ENCODE results near the gene PKIB.
"Not testable (repeated sequence)": the region's sequence is repeated elsewhere in the genome, so short reads cannot be mapped to it uniquely, and the experiment has no call there.

The PKIB gene

GRCh38 chr6:122730775-122731386, 120.7 kb downstream of the PKIB start:
- H3K9me3 Mint-ChIP-seq: no peaks in the 10 kb centered on the region
- no peaks in the 10 kb centered on the region for H3K4me1 Mint-ChIP-seq
- H3K36me3 Mint-ChIP-seq: no peaks in the 10 kb centered on the region
- peaks cover 6% of the 10 kb centered on the region for H3K27me3 Mint-ChIP-seq
- H3K4me3 Mint-ChIP-seq: no peak overlapping the region
- H3K27ac Mint-ChIP-seq: no peak overlapping the region

GRCh38 chr6:122733259-122733658, 123.1 kb downstream of the PKIB start:
- Mint-ChIP-seq H3K27ac (no peak overlapping the region), H3K27me3 (peaks cover 4% of the 10 kb centered on the region), H3K9me3 (no peaks in the 10 kb centered on the region), H3K4me3 (no peak overlapping the region), H3K4me1 (no peaks in the 10 kb centered on the region), H3K36me3 (no peaks in the 10 kb centered on the region)

GRCh38 chr6:122734529-122735395, 124.6 kb downstream of the PKIB start:
- no peak overlapping the region for H3K27ac Mint-ChIP-seq
- H3K36me3 Mint-ChIP-seq: no peaks in the 10 kb centered on the region
- no peak overlapping the region for H3K4me3 Mint-ChIP-seq
- no peaks in the 10 kb centered on the region for H3K9me3 Mint-ChIP-seq
- H3K27me3 Mint-ChIP-seq: peaks cover 4% of the 10 kb centered on the region
- no peaks in the 10 kb centered on the region for H3K4me1 Mint-ChIP-seq

GRCh38 chr6:122735582-122735981, 125.4 kb downstream of the PKIB start:
- no peak overlapping the region for H3K27ac Mint-ChIP-seq
- H3K4me3 Mint-ChIP-seq: no peak overlapping the region
- no peaks in the 10 kb centered on the region for H3K4me1 Mint-ChIP-seq
- H3K9me3 Mint-ChIP-seq: no peaks in the 10 kb centered on the region
- no peaks in the 10 kb centered on the region for H3K27me3 Mint-ChIP-seq
- no peaks in the 10 kb centered on the region for H3K36me3 Mint-ChIP-seq

- Mint-ChIP-seq H3K27ac (no peak overlapping the region), H3K36me3 (no peaks in the 10 kb centered on the region), H3K27me3 (no peaks in the 10 kb centered on the region), H3K4me3 (no peak overlapping the region), H3K4me1 (no peaks in the 10 kb centered on the region), H3K9me3 (no peaks in the 10 kb centered on the region)
These were observed 126.0 kb downstream of the PKIB start for GRCh38 chr6:122736163-122736562.

GRCh38 chr6:122736616-122737015, 126.4 kb downstream of the PKIB start:
- Mint-ChIP-seq H3K27ac (no peak overlapping the region), H3K9me3 (no peaks in the 10 kb centered on the region), H3K4me3 (no peak overlapping the region), H3K4me1 (no peaks in the 10 kb centered on the region), H3K27me3 (no peaks in the 10 kb centered on the region), H3K36me3 (no peaks in the 10 kb centered on the region)

- Mint-ChIP-seq H3K9me3 (no peaks in the 10 kb centered on the region), H3K27ac (no peak overlapping the region), H3K36me3 (no peaks in the 10 kb centered on the region), H3K27me3 (no peaks in the 10 kb centered on the region), H3K4me1 (no peaks in the 10 kb centered on the region), H3K4me3 (no peak overlapping the region)
These were observed 129.9 kb downstream of the PKIB start for GRCh38 chr6:122740091-122740490.

GRCh38 chr6:122740936-122741335, 130.7 kb downstream of the PKIB start:
- H3K27me3 Mint-ChIP-seq: no peaks in the 10 kb centered on the region
- H3K4me1 Mint-ChIP-seq: no peaks in the 10 kb centered on the region
- H3K27ac Mint-ChIP-seq: no peak overlapping the region
- H3K36me3 Mint-ChIP-seq: no peaks in the 10 kb centered on the region
- no peak overlapping the region for H3K4me3 Mint-ChIP-seq
- H3K9me3 Mint-ChIP-seq: no peaks in the 10 kb centered on the region

- not testable (repeated sequence) for H3K27me3 Mint-ChIP-seq, H3K4me1 Mint-ChIP-seq, H3K4me3 Mint-ChIP-seq
These were observed 134.0 kb downstream of the PKIB start for GRCh38 chr6:122744247-122744646.

GRCh38 chr6:122744856-122745255, 134.7 kb downstream of the PKIB start:
- not testable (repeated sequence) for H3K4me3 Mint-ChIP-seq, H3K4me1 Mint-ChIP-seq, H3K27ac Mint-ChIP-seq, H3K27me3 Mint-ChIP-seq, H3K36me3 Mint-ChIP-seq, H3K9me3 Mint-ChIP-seq

More at GRCh38 chr6:122744247-122744646, 134.0 kb downstream of the PKIB start:
- not testable (repeated sequence) for H3K9me3 Mint-ChIP-seq, H3K36me3 Mint-ChIP-seq
- H3K27ac Mint-ChIP-seq: peak overlapping the region; percentile 8

GRCh38 chr6:122746688-122747087, 136.5 kb downstream of the PKIB start:
- H3K27me3 Mint-ChIP-seq: no peaks in the 10 kb centered on the region
- no peak overlapping the region for H3K4me3 Mint-ChIP-seq
- H3K9me3 Mint-ChIP-seq: no peaks in the 10 kb centered on the region
- H3K36me3 Mint-ChIP-seq: no peaks in the 10 kb centered on the region
- H3K27ac Mint-ChIP-seq: no peak overlapping the region
- H3K4me1 Mint-ChIP-seq: peaks cover 17% of the 10 kb centered on the region

- Mint-ChIP-seq H3K27ac (no peak overlapping the region), H3K36me3 (no peaks in the 10 kb centered on the region), H3K4me1 (peaks cover 24% of the 10 kb centered on the region), H3K27me3 (no peaks in the 10 kb centered on the region), H3K4me3 (no peak overlapping the region), H3K9me3 (no peaks in the 10 kb centered on the region)
These were observed 137.4 kb downstream of the PKIB start for GRCh38 chr6:122747573-122747972.

- not testable (repeated sequence) for H3K4me3 Mint-ChIP-seq, H3K27ac Mint-ChIP-seq, H3K9me3 Mint-ChIP-seq
These were observed 138.7 kb downstream of the PKIB start for GRCh38 chr6:122748945-122749344.

GRCh38 chr6:122749451-122750050, 139.3 kb downstream of the PKIB start:
- no peaks in the 10 kb centered on the region for H3K36me3 Mint-ChIP-seq
- no peak overlapping the region for H3K27ac Mint-ChIP-seq

More at GRCh38 chr6:122748945-122749344, 138.7 kb downstream of the PKIB start:
- H3K4me1 Mint-ChIP-seq: peaks cover 33% of the 10 kb centered on the region
- H3K27me3 Mint-ChIP-seq, H3K36me3 Mint-ChIP-seq: not testable (repeated sequence)

GRCh38 chr6:122751326-122751725, 141.1 kb downstream of the PKIB start:
- no peaks in the 10 kb centered on the region for H3K27me3 Mint-ChIP-seq
- peaks cover 33% of the 10 kb centered on the region for H3K4me1 Mint-ChIP-seq
- no peaks in the 10 kb centered on the region for H3K9me3 Mint-ChIP-seq
- H3K36me3 Mint-ChIP-seq: no peaks in the 10 kb centered on the region
- H3K4me3 Mint-ChIP-seq: peak overlapping the region; percentile 58
- H3K27ac Mint-ChIP-seq: peak overlapping the region; percentile 60

More at GRCh38 chr6:122749451-122750050, 139.3 kb downstream of the PKIB start:
- H3K9me3 Mint-ChIP-seq: no peaks in the 10 kb centered on the region
- H3K4me3 Mint-ChIP-seq: no peak overlapping the region
- H3K27me3 Mint-ChIP-seq: no peaks in the 10 kb centered on the region
- peaks cover 33% of the 10 kb centered on the region for H3K4me1 Mint-ChIP-seq

- Mint-ChIP-seq H3K4me1 (peaks cover 33% of the 10 kb centered on the region), H3K27ac (no peak overlapping the region), H3K4me3 (no peak overlapping the region), H3K36me3 (no peaks in the 10 kb centered on the region), H3K27me3 (no peaks in the 10 kb centered on the region), H3K9me3 (no peaks in the 10 kb centered on the region)
These were observed 142.3 kb downstream of the PKIB start for GRCh38 chr6:122752459-122752858.

All from activated naive CD4-positive, alpha-beta T cell treated with anti-CD3 and anti-CD28 coated beads, Interleukin-2, amount 50 U/mL, for 24 hours (primary cell).